Right lobe of liver (tissue), 6 donors: ENCODE data around the gene MCTP1. TPM values are rescaled to one million over a fixed set of nuclear protein-coding genes. Genes with fewer than 3 reads are reported as not detected.

Source experiments
- ATAC-seq, 4 donors: fragments of 200-7000 bp; cut with Tn5 transposase; one replicate each; pipeline ENCODE4 v1.9.1; 2020; ENCODE audit warnings: mild to moderate bottlenecking in 4 of 4, moderate library complexity in 4 of 4
- DNase-seq, 3 donors: peaks; one replicate each; pipeline ENCODE4 v3.0.0-alpha.2; 2020
- H3K27ac ChIP-seq, 3 donors: fragments of 200-600 bp; one replicate each; pipeline ENCODE4 v1.8.0; 2022
- H3K27me3 ChIP-seq, 2 donors: fragments of 200-600 bp; one replicate each; pipeline ENCODE4 v1.8.0; 2022
- H3K36me3 ChIP-seq, 4 donors: fragments of 200-600 bp; sonication (generic) in 1 of 4; one replicate each; pipeline versions ENCODE4 v1.5.1 to v1.8.0; 2017 to 2022; ENCODE audit warnings: control low read depth in 1 of 4
- H3K4me1 ChIP-seq, 4 donors: fragments of 200-600 bp; sonication (generic) in 1 of 4; one replicate each; pipeline versions ENCODE4 v1.5.1 to v1.8.0; 2017 to 2022; ENCODE audit warnings: control low read depth in 1 of 4
- H3K4me3 ChIP-seq, 3 donors: fragments of 200-600 bp; one replicate each; pipeline ENCODE4 v1.8.0; 2022
- H3K9me3 ChIP-seq, 4 donors: fragments of 200-600 bp; sonication (generic) in 1 of 4; one replicate each; pipeline versions ENCODE4 v1.5.1 to v1.8.0; 2017 to 2022; ENCODE audit warnings: control low read depth in 1 of 4
- POLR2A ChIP-seq: fragments of 450-650 bp; IDR thresholded peaks from one replicate; pipeline ENCODE4 v1.6.1; 2017; ENCODE audit warnings: antibody characterized with exemption, mild to moderate bottlenecking
- WGBS: methylation state at CpG from one replicate; pipeline ENCODE4 v1.1.6; 2018; ENCODE audit warnings: low coverage, low lambda C conversion rate; ENCODE audit not compliant: insufficient coverage; ENCODE audit errors: missing lambda C conversion rate; 5-methylcytosine and 5-hydroxymethylcytosine counted together
- intact Hi-C, 2 donors: fragments of 100-400 bp; cut with DNase I; formaldehyde crosslinking; loops; one replicate each; pipeline versions ENCODE4 v1.11.2 to v1.14.1; 2022
- total RNA-seq, 6 experiments: library from RNA; depleted of rRNA in 2 of 6; stranded (reverse); fragments of >200 nt in 2 of 6; fragmentation: NEBNext Ultra II Directional in 3 of 6; extraction: Animal tissue kit (Norgen Biotek cat#: 25700) in 3 of 6; gene quantifications; one replicate each; pipeline versions ENCODE4 v1.1.0 to v1.2.4, GENCODE V29; 2016 to 2023
- TF ChIP-seq, protein P1 (sequence below), 4 donors: fragments of 200-600 bp in 3 of 4; fragments of 450-650 bp in 1 of 4; IDR thresholded peaks; one replicate each; pipeline versions ENCODE4 v1.5.1 to v1.8.0; 2016 to 2022; ENCODE audit warnings: antibody characterized with exemption in 4 of 4, mild to moderate bottlenecking in 2 of 4
- donor health status: DM: no; HTN: yes; CAD: no.
- donor health status: DM: no; HTN: no; CAD: no.
- donor health status: DM: no; HTN: no; CAD: no.
- donor health status: DM: no; HTN: yes; CAD: no.
- donor health status: DM: no; HTN: yes; CAD: no.

Gene MCTP1
- total RNA-seq, 6 experiments from 2014 or later = 1.2 to 5.9 (median 3.5) TPM

DNA sequence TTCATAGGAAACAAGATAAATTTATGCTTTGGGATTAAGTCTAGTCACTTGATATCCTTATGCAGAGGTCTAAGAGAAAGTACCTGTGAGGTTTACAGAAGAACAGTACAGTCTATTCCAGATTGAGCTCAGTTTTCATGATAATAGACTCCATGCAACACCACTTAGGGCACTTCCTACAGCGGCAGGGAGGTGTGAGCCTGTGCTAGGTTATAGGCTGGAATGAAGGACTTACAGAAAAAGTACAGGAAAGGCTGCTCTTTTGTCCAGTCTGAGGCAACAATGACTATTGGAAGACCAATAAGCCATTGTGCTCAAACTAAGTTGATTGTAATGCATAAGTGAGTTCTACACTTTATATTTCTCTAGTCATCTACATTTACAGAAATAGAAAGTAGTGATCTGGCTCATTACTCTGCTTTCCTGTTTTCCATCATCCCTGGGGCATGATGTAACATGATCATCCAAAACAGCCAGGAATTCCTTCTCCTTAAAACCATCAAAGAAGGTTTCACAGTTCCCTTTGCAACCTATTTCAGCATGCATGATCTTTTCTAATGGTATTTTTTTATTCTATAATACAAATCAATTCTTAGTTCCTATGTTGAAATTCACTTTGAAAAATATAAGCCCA is 343.7 kb downstream of the MCTP1 start:
- Histone ChIP-seq H3K36me3 (no peaks in the 10 kb centered on the region), H3K27me3 (no peaks in the 10 kb centered on the region), H3K4me3 (no peak overlapping the region), H3K9me3 (no peaks in the 10 kb centered on the region), H3K4me1 (no peaks in the 10 kb centered on the region), H3K27ac (no peak overlapping the region)
- ATAC-seq = no peak
- WGBS = 43% methylated on average over 1 of the region's 1 CpG
- DNase-seq = no peak
- TF ChIP-seq POLR2A = no peak
- TF ChIP-seq, protein P1, sequence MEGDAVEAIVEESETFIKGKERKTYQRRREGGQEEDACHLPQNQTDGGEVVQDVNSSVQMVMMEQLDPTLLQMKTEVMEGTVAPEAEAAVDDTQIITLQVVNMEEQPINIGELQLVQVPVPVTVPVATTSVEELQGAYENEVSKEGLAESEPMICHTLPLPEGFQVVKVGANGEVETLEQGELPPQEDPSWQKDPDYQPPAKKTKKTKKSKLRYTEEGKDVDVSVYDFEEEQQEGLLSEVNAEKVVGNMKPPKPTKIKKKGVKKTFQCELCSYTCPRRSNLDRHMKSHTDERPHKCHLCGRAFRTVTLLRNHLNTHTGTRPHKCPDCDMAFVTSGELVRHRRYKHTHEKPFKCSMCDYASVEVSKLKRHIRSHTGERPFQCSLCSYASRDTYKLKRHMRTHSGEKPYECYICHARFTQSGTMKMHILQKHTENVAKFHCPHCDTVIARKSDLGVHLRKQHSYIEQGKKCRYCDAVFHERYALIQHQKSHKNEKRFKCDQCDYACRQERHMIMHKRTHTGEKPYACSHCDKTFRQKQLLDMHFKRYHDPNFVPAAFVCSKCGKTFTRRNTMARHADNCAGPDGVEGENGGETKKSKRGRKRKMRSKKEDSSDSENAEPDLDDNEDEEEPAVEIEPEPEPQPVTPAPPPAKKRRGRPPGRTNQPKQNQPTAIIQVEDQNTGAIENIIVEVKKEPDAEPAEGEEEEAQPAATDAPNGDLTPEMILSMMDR (IDR thresholded peaks at IDR 0.05) = no peak
- intact Hi-C loops = no loop called here

DNA sequence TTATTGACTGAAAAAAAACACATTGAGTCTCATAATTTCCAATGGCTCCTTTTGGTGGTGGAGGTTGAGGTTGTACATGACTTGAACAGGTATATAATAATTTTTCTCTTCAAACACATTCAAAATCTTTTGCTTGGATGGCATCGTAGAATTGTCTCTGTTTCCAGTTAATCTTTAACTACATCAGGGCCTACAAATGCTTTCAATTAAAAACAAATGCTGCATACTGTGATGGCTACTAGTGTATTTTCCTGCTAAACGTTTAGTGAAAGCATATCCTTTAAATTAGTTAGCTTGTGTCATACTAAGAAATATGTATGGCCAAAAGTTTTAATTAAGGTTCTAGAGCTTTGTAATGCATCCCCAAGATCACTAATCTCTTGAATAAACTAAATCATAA is 352.6 kb downstream of the MCTP1 start:
- TF ChIP-seq, protein P1 (IDR thresholded peaks at IDR 0.05) = no peak
- no peak for TF ChIP-seq POLR2A
- Histone ChIP-seq H3K36me3 (no peaks in the 10 kb centered on the region), H3K27ac (no peak overlapping the region), H3K9me3 (no peaks in the 10 kb centered on the region), H3K4me1 (no peaks in the 10 kb centered on the region), H3K4me3 (no peak overlapping the region), H3K27me3 (no peaks in the 10 kb centered on the region)
- intact Hi-C loops = no loop called here
- WGBS = 39% methylated on average over 2 of the region's 2 CpGs
- DNase-seq (no peak), ATAC-seq (no peak)

DNA sequence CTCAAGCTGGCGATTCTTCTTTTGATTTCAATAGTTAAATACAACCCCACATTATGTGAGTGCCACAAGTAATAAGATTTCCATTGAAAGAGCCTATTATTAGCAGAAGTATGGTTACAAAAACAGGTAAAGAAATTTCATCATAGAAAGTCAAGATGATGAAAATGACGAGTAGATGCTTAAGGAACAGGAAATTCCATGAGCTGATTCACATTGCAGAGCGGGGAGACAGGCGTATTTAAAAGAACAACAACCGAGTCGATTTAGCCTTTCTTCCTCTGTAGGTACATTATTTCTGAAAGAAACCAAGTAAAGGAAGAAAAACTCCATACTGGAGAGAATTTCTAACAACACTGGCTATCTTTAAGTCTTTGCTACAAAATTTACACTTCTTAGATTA is 356.0 kb downstream of the MCTP1 start:
- DNase-seq (no peak), ATAC-seq (no peak)
- TF ChIP-seq, protein P1 (IDR thresholded peaks at IDR 0.05) = no peak
- no peak for TF ChIP-seq POLR2A
- H3K36me3 ChIP-seq = no peaks in the 10 kb centered on the region
- intact Hi-C loops = no loop called here
- WGBS = 65% methylated on average over 6 of the region's 6 CpGs
- no peak overlapping the region for H3K4me3 ChIP-seq
- H3K4me1 ChIP-seq = no peaks in the 10 kb centered on the region
- H3K27ac ChIP-seq = no peak overlapping the region
- no peaks in the 10 kb centered on the region for H3K27me3 ChIP-seq
- H3K9me3 ChIP-seq = no peaks in the 10 kb centered on the region

DNA sequence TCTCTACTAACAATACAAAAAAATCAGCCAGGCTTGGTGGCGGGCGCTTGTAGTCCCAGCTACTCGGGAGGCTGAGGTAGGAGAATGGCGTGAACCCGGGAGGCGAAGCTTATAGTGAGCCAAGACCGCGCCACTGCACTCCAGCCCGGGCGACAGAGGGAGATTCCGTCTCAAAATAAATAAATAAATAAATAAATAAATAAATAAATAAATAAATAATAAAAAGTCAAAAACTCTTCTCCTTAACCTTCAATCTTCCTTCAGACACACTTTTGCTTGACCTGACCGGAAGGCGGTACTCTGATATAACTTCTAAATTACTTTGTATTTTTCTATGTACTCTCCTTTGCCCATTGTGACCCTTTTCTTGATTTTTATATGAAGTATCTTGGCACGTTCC is 364.3 kb downstream of the MCTP1 start:
- Histone ChIP-seq H3K36me3 (no peaks in the 10 kb centered on the region), H3K4me3 (no peak overlapping the region)
- 82% methylated on average over 10 of the region's 14 CpGs for WGBS

More for the DNA sequence above, 364.3 kb downstream of the MCTP1 start:
- H3K27ac ChIP-seq = no peak overlapping the region
- no peaks in the 10 kb centered on the region for H3K9me3 ChIP-seq
- DNase-seq = no peak
- intact Hi-C loops = no loop called here
- H3K27me3 ChIP-seq = no peaks in the 10 kb centered on the region
- no peak for ATAC-seq
- TF ChIP-seq, protein P1 (IDR thresholded peaks at IDR 0.05) = no peak
- no peak for TF ChIP-seq POLR2A
- no peaks in the 10 kb centered on the region for H3K4me1 ChIP-seq
